MM.1S (cell line): ENCODE measurements around the gene CCNF.

ENCODE experiments used
- CTCF ChIP-seq: fragments of 300-600 bp; sonication (generic); IDR thresholded peaks from 2 replicates; pipeline ENCODE4 v1.5.1; 2016; ENCODE audit warnings: antibody characterized with exemption, low read length, mixed read lengths
- EZH2 ChIP-seq: fragments of 300-600 bp; sonication (generic); optimal IDR thresholded peaks from 2 replicates; pipeline ENCODE3; 2017; ENCODE audit warnings: low read depth, mild to moderate bottlenecking, antibody characterized with exemption, low read length, mixed read lengths

GRCh38 chr16:2464333-2464732 is 35.1 kb downstream of the CCNF start:
- TF ChIP-seq CTCF (no peak), EZH2 (no peak)
